ENCODE measurements around the gene TIAM1.
"Not testable (repeated sequence)": the region's sequence is repeated elsewhere in the genome, so short reads cannot be mapped to it uniquely, and the experiment has no call there.

The TIAM1 gene

GRCh38 chr21:31235671-31236450 lies 108.2 kb downstream of the TIAM1 start:
- intact Hi-C loops (cut with DNase I) = no loop called here
- DNase-seq = no peak

- intact Hi-C loops (cut with DNase I) = no loop called here
- DNase-seq = peak in 1 of 42 donors; percentile 18
Measured at GRCh38 chr21:31234936-31235335, 109.1 kb downstream of the TIAM1 start.

GRCh38 chr21:31233711-31234110 lies 110.3 kb downstream of the TIAM1 start:
- peak in 1 of 42 donors; percentile 34 for DNase-seq
- intact Hi-C loops (cut with DNase I) = no loop called here

- DNase-seq = no peak
- intact Hi-C loops (cut with DNase I) = no loop called here
Measured at GRCh38 chr21:31232344-31232743, 111.7 kb downstream of the TIAM1 start.

GRCh38 chr21:31230937-31231336 lies 113.1 kb downstream of the TIAM1 start:
- intact Hi-C loops (cut with DNase I) = no loop called here
- DNase-seq = no peak

- intact Hi-C loops (cut with DNase I); DNase-seq: not testable (repeated sequence)
Measured at GRCh38 chr21:31228723-31229122, 115.3 kb downstream of the TIAM1 start.

GRCh38 chr21:31225713-31226112 lies 118.3 kb downstream of the TIAM1 start:
- DNase-seq = no peak
- intact Hi-C loops (cut with DNase I) = no loop called here

GRCh38 chr21:31222142-31222541 lies 121.9 kb downstream of the TIAM1 start:
- peak in 2 of 42 donors; percentile 23 to 34 for DNase-seq
- intact Hi-C loops (cut with DNase I) = no loop called here

- peak in 7 of 42 donors; percentile 11 to 36 (median 25) for DNase-seq
- intact Hi-C loops (cut with DNase I) = no loop called here
Measured at GRCh38 chr21:31221043-31221442, 123.0 kb downstream of the TIAM1 start.

- peak in 30 of 42 donors; percentile 16 to 87 (median 50) for DNase-seq
- intact Hi-C loops (cut with DNase I) = no loop called here
Measured at GRCh38 chr21:31220575-31220974, 123.5 kb downstream of the TIAM1 start.

- intact Hi-C loops (cut with DNase I) = loop anchor here (10.0 kb wide), 1 partner anchor 116 kb away; no protein-coding TSS in a partner anchor
- DNase-seq = peak in 24 of 42 donors; percentile 10 to 59 (median 24)
Measured at GRCh38 chr21:31218830-31219608, 125.0 kb downstream of the TIAM1 start.

- no peak for DNase-seq
- intact Hi-C loops (cut with DNase I) = loop anchor here (10.0 kb wide), 1 partner anchor 119 kb away; no protein-coding TSS in a partner anchor
Measured at GRCh38 chr21:31216206-31216605, 127.9 kb downstream of the TIAM1 start.

- intact Hi-C loops (cut with DNase I) = loop anchor here (10.0 kb wide), 1 partner anchor 121 kb away; no protein-coding TSS in a partner anchor
- DNase-seq = no peak
Measured at GRCh38 chr21:31213787-31214186, 130.3 kb downstream of the TIAM1 start.

- intact Hi-C loops (cut with DNase I) = loop anchor here (10.0 kb wide), 1 partner anchor 123 kb away; no protein-coding TSS in a partner anchor
- DNase-seq = no peak
Measured at GRCh38 chr21:31211836-31212235, 132.2 kb downstream of the TIAM1 start.

- no peak for DNase-seq
- intact Hi-C loops (cut with DNase I) = no loop called here
Measured at GRCh38 chr21:31205412-31205811, 138.6 kb downstream of the TIAM1 start.

- DNase-seq = no peak
- intact Hi-C loops (cut with DNase I) = no loop called here
Measured at GRCh38 chr21:31204801-31205200, 139.3 kb downstream of the TIAM1 start.

GRCh38 chr21:31203431-31204054 lies 140.5 kb downstream of the TIAM1 start:
- no peak for DNase-seq
- intact Hi-C loops (cut with DNase I) = no loop called here

GRCh38 chr21:31201548-31201947 lies 142.5 kb downstream of the TIAM1 start:
- intact Hi-C loops (cut with DNase I) = no loop called here
- peak in 9 of 42 donors; percentile 14 to 55 (median 31) for DNase-seq

GRCh38 chr21:31201144-31201543 lies 142.9 kb downstream of the TIAM1 start:
- no peak for DNase-seq
- intact Hi-C loops (cut with DNase I) = no loop called here
